AG20443 (cell line): ENCODE results near the gene SFMBT1.
A peak's percentile ranks its signal among the peaks of the same experiment; 100 is the strongest.

Experiments
- DNase-seq: peaks from one replicate; pipeline ENCODE4 v3.0.0; 2012; ENCODE audit warnings: low spot score, mixed read lengths

Gene SFMBT1

DNA sequence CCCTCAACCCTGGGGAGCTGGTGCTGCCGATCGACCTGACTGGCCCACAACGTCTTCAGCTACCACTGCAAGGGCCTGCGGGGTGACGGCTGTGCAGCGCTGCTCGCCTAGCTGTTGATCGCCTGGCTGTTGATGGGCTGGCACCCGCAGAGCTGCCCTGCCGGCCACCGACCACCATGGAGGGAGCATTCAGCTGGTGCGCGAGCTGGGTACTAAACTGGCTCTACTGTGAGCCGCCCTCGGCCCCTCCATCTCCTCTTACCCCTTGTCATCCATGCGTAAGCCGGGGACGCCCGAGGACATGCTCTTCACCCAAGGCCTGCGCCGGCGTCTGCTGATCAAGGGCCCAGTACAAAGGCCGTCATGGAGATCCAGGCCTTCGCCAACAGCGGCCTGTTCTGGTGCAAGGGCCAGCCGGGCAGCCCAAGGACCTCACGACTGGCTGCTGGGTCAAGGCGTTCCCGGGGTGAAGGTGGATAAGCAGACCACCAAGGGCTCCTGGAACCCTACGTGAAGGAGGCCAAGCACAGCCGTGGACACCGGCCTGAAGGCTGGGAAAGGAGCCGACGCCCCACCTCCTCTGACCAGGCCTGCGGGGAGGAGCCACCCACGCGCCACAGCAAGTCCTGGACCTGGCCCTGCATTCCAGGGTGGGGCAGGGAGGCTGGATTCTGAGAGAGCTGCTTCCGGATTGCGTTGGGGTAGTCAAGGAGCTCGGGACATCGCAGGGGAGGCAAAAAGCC lies 46.9 kb downstream of the SFMBT1 start:
- no peak for DNase-seq

DNA sequence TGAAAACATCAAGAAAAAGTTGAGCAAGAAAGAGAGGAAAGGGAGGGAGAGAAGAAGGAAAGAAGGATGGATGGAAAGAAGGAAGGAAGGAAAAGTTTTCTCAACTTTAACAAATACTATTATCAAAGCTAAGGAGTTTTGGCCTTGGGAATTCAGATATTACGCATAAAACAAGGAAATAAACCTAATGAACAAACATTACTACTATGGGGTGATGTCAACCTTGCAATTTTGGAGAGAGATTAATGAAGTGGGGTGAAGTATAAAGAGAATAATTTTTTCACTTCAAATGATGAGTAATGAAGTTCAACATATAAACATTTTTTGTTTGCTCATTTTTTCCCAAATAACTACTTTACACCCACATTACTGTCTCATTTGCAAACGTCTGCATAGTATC lies 55.2 kb downstream of the SFMBT1 start:
- DNase-seq, result no peak

- no peak for DNase-seq
Measured at GRCh38 chr3:52986938-52987337, 58.9 kb downstream of the SFMBT1 start.

- no peak for DNase-seq
Measured at GRCh38 chr3:52986049-52986448, 59.8 kb downstream of the SFMBT1 start.

DNA sequence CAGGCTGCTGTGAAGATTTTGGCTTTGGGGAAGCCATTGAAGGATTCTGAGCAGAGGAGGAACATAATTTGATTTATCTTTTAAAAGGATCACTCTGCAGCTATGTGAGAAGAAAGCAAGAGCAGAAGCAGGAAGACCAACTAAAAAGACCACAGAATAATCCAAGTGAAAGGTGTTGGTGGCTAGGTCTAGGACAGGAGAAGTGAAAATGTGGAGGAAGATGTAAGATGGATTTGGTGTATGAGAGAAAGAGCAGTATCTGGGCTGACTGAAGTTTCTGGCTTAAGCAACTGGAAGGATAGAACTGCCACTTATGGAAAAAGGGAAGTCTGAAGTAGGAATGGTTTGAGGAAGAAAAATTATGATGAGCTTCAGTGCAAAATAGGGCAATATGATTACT lies 62.0 kb downstream of the SFMBT1 start:
- DNase-seq, result no peak

- DNase-seq, result no peak
Measured at GRCh38 chr3:52983336-52983807, 62.5 kb downstream of the SFMBT1 start.

GRCh38 chr3:52982839-52983238 lies 63.0 kb downstream of the SFMBT1 start:
- DNase-seq, result no peak

DNA sequence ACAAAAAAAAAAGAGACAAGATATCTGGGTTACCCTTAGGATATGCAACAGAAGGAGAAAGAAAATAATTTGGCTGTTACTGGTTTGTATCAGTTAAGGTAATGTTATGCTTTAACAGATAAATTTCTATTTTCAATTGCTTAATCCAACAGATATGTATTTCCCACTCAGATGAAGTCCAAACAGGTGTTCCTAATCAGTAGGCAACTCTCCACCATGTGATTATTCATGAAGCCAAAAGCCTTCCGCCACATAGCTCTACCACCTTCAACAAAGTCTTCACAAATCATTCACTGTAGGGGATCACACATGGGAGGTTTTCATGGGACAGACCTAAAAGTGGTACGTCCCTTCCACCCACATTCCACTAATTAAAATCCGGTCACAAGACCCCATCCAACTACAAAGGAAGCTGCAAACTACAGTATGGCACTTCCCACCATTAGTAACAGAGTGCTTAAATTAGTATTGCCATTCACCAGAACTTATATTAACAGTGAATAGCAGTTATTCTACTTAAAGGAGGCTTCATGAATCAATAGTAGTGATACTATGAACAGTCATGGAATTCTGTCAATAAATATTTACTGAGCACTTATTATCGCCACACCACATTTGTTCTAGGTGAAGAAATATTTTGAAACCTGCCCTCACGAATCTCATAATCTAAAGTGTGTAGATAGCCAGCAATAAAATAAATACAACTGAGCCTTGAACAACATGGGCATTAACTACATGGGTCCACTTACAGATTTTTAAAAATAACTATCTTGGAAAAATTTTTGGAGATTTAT lies 66.5 kb downstream of the SFMBT1 start:
- DNase-seq, result no peak

DNA sequence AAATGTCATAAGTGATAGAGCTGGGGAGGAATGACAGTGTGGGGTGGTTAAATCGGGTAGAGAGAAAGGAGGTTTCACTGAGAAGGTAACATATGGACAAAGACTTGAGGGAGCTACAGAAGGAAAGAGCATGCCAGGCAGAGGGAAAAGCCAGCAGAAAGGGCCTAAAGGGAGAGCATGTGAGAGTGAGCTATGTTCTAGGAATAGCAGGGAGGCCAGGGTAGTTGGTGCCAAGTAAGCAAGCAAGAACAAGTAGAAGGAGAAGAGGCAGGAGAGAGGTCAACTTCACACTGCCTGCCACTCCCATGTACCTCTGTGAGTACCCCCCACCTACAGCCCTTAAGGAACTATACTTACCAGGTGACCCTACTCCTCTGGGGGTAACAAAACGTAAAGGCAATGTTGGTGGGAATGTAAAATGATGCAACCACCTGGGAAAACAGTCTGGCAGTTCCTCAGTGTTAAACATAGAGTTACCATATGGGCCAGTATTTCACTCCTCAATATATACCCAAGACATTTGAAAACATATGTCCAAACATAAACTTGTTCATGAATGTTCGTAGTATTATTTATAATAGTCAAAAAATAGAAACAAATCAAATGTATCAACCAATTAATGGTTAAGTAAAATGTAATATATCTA lies 67.6 kb downstream of the SFMBT1 start:
- DNase-seq, result no peak

- DNase-seq, result no peak
Measured at GRCh38 chr3:52973806-52974205, 72.1 kb downstream of the SFMBT1 start.

DNA sequence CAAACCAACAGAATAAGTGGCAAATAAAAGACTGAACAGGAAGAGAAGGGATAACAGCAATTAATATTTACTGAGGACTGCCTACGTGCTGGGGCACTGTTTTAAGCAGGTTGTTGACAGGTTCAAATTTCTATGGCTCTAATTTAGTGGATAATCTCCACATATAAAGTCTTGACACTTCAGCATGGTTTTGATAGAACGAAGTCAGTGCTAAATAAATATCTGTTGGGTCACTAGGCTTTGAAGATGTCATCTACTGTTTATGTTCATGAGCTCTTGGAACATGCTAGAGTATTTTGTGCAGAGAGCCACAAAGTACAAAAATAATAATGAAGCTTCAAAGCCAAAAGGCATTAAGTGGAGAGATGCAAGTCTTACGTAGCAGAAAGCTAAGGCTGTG lies 74.0 kb downstream of the SFMBT1 start:
- DNase-seq, result no peak

- no peak for DNase-seq
Measured at GRCh38 chr3:52967398-52967797, 78.5 kb downstream of the SFMBT1 start.

DNA sequence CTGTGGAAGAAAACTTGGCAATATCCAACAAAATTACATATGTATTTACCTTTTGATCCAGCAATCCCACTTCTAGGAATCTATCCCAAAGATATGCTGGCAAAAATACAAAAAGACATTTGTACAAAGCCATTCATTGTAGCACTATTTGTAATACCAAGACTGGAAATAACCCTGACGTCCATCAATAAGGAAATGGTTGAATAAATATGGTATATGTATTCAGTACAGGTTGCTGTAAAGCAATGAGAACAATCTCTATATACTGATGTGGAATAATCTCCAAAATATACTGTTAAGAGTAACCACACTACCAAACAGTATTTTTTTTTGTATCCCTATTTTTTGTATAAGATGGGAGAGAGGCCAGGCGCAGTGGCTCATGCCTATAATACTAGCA lies 83.7 kb downstream of the SFMBT1 start:
- no peak for DNase-seq

DNA sequence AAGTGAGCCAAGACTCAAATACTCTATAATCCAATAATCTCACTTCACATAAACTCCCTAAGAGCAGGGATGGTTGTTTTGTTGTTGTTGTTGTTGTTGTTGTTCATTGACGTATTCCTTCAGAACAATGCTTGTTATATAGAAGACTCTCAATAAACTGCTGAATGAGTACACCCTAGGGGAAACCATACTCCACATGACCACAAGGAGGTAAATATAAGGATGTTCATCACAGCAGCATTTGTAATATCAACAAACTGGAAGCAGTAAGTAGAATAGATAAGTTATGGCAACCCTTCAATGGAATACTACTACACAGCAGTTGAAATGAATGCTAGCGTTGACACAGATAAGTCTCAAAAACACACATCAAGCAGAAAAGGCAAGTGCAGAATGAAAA lies 86.1 kb downstream of the SFMBT1 start:
- DNase-seq, result no peak

DNA sequence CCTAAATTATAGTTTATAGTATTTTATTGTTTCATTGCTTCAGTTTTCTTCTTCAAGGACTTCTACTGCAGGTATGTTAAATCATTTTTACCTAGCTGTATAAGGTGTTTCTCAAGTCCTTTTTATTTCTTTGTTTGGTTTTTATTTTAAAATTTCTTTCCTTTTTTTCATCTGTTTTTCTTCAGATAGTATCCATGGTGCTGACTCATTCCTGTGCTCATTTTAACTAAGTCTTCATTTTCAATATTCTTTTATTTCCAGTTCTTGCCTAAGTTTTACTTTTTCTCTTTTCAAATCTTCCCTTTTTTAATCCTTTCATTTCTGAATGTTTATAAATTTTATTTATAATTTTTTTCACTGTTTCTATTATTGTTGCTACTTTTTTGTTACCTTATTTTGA lies 106.3 kb downstream of the SFMBT1 start:
- no peak for DNase-seq

DNA sequence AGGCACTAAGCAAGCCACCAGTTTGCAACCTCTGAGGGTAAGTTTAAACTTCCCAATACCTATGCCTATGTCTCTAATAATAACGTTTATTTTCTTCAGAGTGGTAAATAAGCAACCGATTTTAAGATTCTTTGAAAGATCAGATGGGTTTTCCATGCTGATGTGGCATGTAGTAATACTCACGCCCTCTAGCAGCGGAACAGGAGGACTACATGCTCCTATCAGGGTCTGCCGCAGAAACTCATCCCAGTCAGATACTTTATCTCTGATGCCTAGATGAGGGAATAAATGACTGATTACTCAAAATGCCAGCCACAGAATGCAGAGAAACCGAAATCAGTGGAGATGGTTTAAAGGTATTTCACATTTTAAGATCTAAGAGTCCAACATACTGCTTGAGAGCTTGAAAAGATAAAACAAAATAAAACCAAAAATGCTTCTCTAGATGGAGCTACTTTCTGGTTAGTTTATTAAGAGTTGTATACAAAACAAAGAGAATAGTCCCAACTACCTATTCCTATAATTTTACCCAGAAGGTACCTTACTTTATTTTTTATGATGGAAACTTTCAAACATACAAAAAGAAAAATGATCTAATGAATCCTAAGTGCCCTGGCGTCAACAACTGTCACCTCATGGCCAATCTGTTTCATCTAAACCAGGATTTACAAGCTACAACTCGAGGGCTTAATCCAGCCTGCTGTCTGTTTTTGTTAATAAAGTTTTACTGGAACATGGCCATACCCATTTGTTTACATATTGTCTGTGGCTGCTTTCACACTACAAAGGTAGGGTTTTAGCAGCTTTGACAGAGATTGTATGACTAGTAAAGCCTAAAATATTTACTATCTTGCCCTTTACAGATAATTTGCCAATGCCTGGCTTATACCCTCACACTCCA lies 111.0 kb downstream of the SFMBT1 start:
- peak; percentile 79 for DNase-seq

GRCh38 chr3:52931889-52932288 lies 114.0 kb downstream of the SFMBT1 start:
- no peak for DNase-seq

- DNase-seq, result no peak
Measured at GRCh38 chr3:52931328-52931727, 114.5 kb downstream of the SFMBT1 start.

GRCh38 chr3:52930748-52931147 lies 115.1 kb downstream of the SFMBT1 start:
- DNase-seq, result no peak

GRCh38 chr3:52926554-52926953 lies 119.3 kb downstream of the SFMBT1 start:
- DNase-seq, result no peak

GRCh38 chr3:52925405-52926313 lies 120.2 kb downstream of the SFMBT1 start:
- DNase-seq, result no peak
